Mucosa of descending colon (tissue), 3 donors: ENCODE results near the gene CRIM1. TPM values are rescaled to one million over a fixed set of nuclear protein-coding genes. Genes with fewer than 3 reads are reported as not detected.
A peak's percentile ranks its signal among the peaks of the same experiment; 100 is the strongest.

Experiments
- ATAC-seq: fragments of 200-7000 bp; cut with Tn5 transposase; one replicate; pipeline ENCODE4 v1.9.1; 2020; ENCODE audit warnings: mild to moderate bottlenecking, moderate library complexity
- DNase-seq, 3 donors: peaks; one replicate each; pipeline ENCODE4 v3.0.0-alpha.2; 2020
- H3K36me3 ChIP-seq: fragments of 200-600 bp; one replicate; pipeline ENCODE4 v1.8.0; 2021; ENCODE audit warnings: low read depth, mild to moderate bottlenecking
- H3K4me1 ChIP-seq: fragments of 200-600 bp; one replicate; pipeline ENCODE4 v1.8.0; 2021; ENCODE audit warnings: low read depth, mild to moderate bottlenecking
- H3K4me3 ChIP-seq: fragments of 200-600 bp; one replicate; pipeline ENCODE4 v1.8.0; 2021; ENCODE audit warnings: mild to moderate bottlenecking
- H3K9me3 ChIP-seq: fragments of 200-600 bp; one replicate; pipeline ENCODE4 v1.8.0; 2021; ENCODE audit warnings: mild to moderate bottlenecking
- CTCF ChIP-seq: fragments of 200-600 bp; IDR thresholded peaks from one replicate; pipeline ENCODE4 v1.8.0; 2022; ENCODE audit warnings: antibody characterized with exemption, mild to moderate bottlenecking
- intact Hi-C, 2 donors: fragments of 100-400 bp; cut with DNase I in 1 of 2; cut with micrococcal nuclease in 1 of 2; formaldehyde crosslinking; loops; one replicate each; pipeline versions ENCODE4 v1.11.0 to v1.11.1; 2022; cut with DNase I, micrococcal nuclease
- total RNA-seq, 3 donors: library from RNA; stranded (reverse); fragmentation: NEBNext Ultra II Directional in 2 of 3; extraction: Animal tissue kit (Norgen Biotek cat#: 25700) in 2 of 3; gene quantifications; one replicate each; pipeline versions ENCODE4 v1.2.1 to v1.2.4, GENCODE V29; 2021 to 2023
- donor health status: DM: no; HTN: no; CAD: no; lungs with moderate emphysema.
- donor health status: DM: no; HTN: no; CAD: no.
- donor health status: DM: no; HTN: yes; CAD: no.

CRIM1 gene
- total RNA-seq, 3 donors from 2014 or later, result 66.9 to 104 (median 85.8) TPM

- no peak overlapping the region for H3K4me3 ChIP-seq
- no peak for DNase-seq
- intact Hi-C loops, result no loop called here
- H3K36me3 ChIP-seq, result no peaks in the 10 kb centered on the region
- no peaks in the 10 kb centered on the region for H3K9me3 ChIP-seq
- no peak for TF ChIP-seq CTCF
- ATAC-seq, result no peak
- no peaks in the 10 kb centered on the region for H3K4me1 ChIP-seq
Measured at GRCh38 chr2:36343606-36344005, 12.0 kb upstream of the CRIM1 start.

GRCh38 chr2:36348721-36349120 lies 6.9 kb upstream of the CRIM1 start:
- DNase-seq (no peak), ATAC-seq (no peak)
- intact Hi-C loops, result no loop called here
- no peaks in the 10 kb centered on the region for H3K9me3 ChIP-seq
- H3K36me3 ChIP-seq, result no peaks in the 10 kb centered on the region
- no peak for TF ChIP-seq CTCF
- H3K4me3 ChIP-seq, result no peak overlapping the region
- H3K4me1 ChIP-seq, result no peaks in the 10 kb centered on the region

- DNase-seq (no peak), ATAC-seq (no peak)
- no peaks in the 10 kb centered on the region for H3K9me3 ChIP-seq
- no peak overlapping the region for H3K4me3 ChIP-seq
- TF ChIP-seq CTCF, result no peak
- H3K36me3 ChIP-seq, result no peaks in the 10 kb centered on the region
- intact Hi-C loops, result loop anchor here (5.0 to 10.0 kb wide), 4 partner anchors 154 to 436 kb away; no protein-coding TSS in a partner anchor
- no peaks in the 10 kb centered on the region for H3K4me1 ChIP-seq
Measured at GRCh38 chr2:36351291-36351690, 4.3 kb upstream of the CRIM1 start.

GRCh38 chr2:36351736-36352349 lies 3.7 kb upstream of the CRIM1 start:
- intact Hi-C loops, result loop anchor here (5.0 to 10.0 kb wide), 4 partner anchors 153 to 435 kb away; no protein-coding TSS in a partner anchor
- Histone ChIP-seq H3K9me3 (no peaks in the 10 kb centered on the region), H3K4me3 (no peak overlapping the region), H3K36me3 (no peaks in the 10 kb centered on the region), H3K4me1 (no peaks in the 10 kb centered on the region)
- peak; percentile 30 for TF ChIP-seq CTCF
- DNase-seq (peak in 1 of 3 donors; percentile 58), ATAC-seq (no peak)

GRCh38 chr2:36352701-36353100 lies 2.9 kb upstream of the CRIM1 start:
- no peak overlapping the region for H3K4me3 ChIP-seq
- no peaks in the 10 kb centered on the region for H3K4me1 ChIP-seq
- H3K36me3 ChIP-seq, result no peaks in the 10 kb centered on the region
- no peak for ATAC-seq
- intact Hi-C loops, result loop anchor here (5.0 to 10.0 kb wide), 4 partner anchors 152 to 435 kb away; no protein-coding TSS in a partner anchor
- no peak for DNase-seq
- H3K9me3 ChIP-seq, result no peaks in the 10 kb centered on the region
- no peak for TF ChIP-seq CTCF
